DOHH2 (cell line): Measurements from ENCODE around the gene TUBB4B.

Experiments
- H3F3A ChIP-seq: fragments of 200-600 bp; sonication (generic), shearing (Covaris generic); 2 replicates; pipeline ENCODE4 v1.6.0; 2016; ENCODE audit warnings: antibody characterized with exemption, mild to moderate bottlenecking; ENCODE audit not compliant: control insufficient read depth, insufficient read depth
- H3K27ac ChIP-seq: fragments of 200-600 bp; sonication (generic); 2 replicates; pipeline ENCODE4 v1.5.1; 2014; ENCODE audit warnings: low read depth, mild to moderate bottlenecking, low read length, moderate library complexity
- H3K27me3 ChIP-seq: fragments of 200-600 bp; sonication (generic); 2 replicates; pipeline ENCODE4 v1.6.1; 2014; ENCODE audit warnings: mild to moderate bottlenecking, low read length, mixed read lengths; ENCODE audit not compliant: control insufficient read depth
- H3K36me3 ChIP-seq: fragments of 200-600 bp; sonication (generic); 2 replicates; pipeline ENCODE4 v1.6.1; 2014; ENCODE audit warnings: mild to moderate bottlenecking, low read length, moderate library complexity, mixed read lengths; ENCODE audit not compliant: control insufficient read depth
- H3K4me1 ChIP-seq: fragments of 200-600 bp; sonication (generic); 2 replicates; pipeline ENCODE4 v1.6.1; 2014; ENCODE audit warnings: mild to moderate bottlenecking, low read length, mixed read lengths; ENCODE audit not compliant: control insufficient read depth
- H3K4me2 ChIP-seq: fragments of 200-600 bp; sonication (generic); 2 replicates; pipeline ENCODE4 v1.6.0; 2014; ENCODE audit warnings: mild to moderate bottlenecking, low read length, moderate library complexity
- H3K4me3 ChIP-seq: fragments of 200-600 bp; sonication (generic); 2 replicates; pipeline ENCODE4 v1.5.1; 2014; ENCODE audit warnings: mild to moderate bottlenecking, low read length, mixed read lengths
- H3K79me2 ChIP-seq: fragments of 200-600 bp; sonication (generic); 2 replicates; pipeline ENCODE4 v1.6.1; 2014; ENCODE audit warnings: mild to moderate bottlenecking, low read length, mixed read lengths; ENCODE audit not compliant: control insufficient read depth
- H3K9me2 ChIP-seq: fragments of 200-600 bp; sonication (generic); replicated peaks from 2 replicates; pipeline ENCODE4 v1.6.1; 2014; ENCODE audit warnings: mild to moderate bottlenecking, low read length, mixed read lengths; ENCODE audit not compliant: control insufficient read depth
- H3K9me3 ChIP-seq: fragments of 200-600 bp; sonication (generic); 2 replicates; pipeline ENCODE4 v1.6.1; 2014; ENCODE audit warnings: antibody characterized with exemption, low read length, mixed read lengths; ENCODE audit not compliant: control insufficient read depth, insufficient read depth
- H4K20me1 ChIP-seq: fragments of 200-600 bp; sonication (generic); 2 replicates; pipeline ENCODE4 v1.6.0; 2014; ENCODE audit warnings: low read depth, mild to moderate bottlenecking, antibody characterized with exemption, low read length, moderate library complexity; ENCODE audit not compliant: control insufficient read depth, insufficient read depth
- CTCF ChIP-seq: fragments of 200-600 bp; sonication (generic); IDR thresholded peaks from one replicate; pipeline ENCODE4 v1.5.1; 2014; ENCODE audit warnings: antibody characterized with exemption, mild to moderate bottlenecking, low read depth, low read length; ENCODE audit not compliant: poor library complexity, severe bottlenecking
- EZH2phosphoT487 ChIP-seq: fragments of 200-600 bp; sonication (generic); IDR thresholded peaks from 2 replicates; pipeline ENCODE4 v1.6.1; 2017; ENCODE audit warnings: borderline replicate concordance, mild to moderate bottlenecking, antibody characterized with exemption, low read length, moderate library complexity, mixed read lengths

TUBB4B gene

DNA sequence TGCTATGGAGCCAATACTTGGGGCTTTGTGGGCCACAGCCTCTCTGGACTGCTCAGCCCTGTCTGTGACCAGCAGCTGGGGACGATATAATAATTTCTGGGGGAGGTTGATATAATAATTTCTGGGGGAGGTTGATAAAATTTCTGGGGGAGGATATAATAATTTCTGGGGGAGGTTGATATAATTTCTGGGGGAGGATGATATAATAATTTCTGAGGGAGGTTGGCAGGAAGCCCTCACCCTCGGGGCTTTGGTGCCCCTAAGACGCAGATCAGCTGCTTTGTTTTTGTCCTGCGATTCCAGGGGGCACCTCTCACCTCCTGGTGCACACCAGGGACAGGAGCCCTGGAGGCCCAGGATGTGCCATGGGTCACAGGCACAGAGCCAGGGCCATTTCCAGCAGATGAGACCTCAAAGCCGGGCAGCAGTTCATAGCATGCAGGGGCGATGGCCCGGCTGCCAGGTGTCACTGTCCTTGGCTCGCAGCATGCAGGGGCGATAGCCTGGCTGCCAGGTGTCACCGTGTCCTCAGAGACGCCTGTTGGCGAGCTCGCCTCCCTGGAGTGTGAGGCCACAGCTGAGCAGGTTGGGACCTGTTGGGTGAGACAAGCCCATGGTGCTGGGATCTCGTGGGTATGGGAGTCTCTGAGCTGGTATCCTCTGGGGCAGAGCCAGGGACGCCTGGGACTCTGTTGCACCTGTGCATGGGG is 32.7 kb downstream of the TUBB4B start:
- Histone ChIP-seq H3K4me1 (peaks cover 94% of the 10 kb centered on the region), H3F3A (peaks cover 15% of the 10 kb centered on the region), H3K9me2 (no peaks in the 10 kb centered on the region), H3K36me3 (peaks cover 48% of the 10 kb centered on the region), H3K9me3 (no peaks in the 10 kb centered on the region), H3K27me3 (no peaks in the 10 kb centered on the region), H4K20me1 (no peaks in the 10 kb centered on the region), H3K4me2 (peak overlapping the region; percentile 85), H3K79me2 (peaks cover 35% of the 10 kb centered on the region), H3K4me3 (peak overlapping the region; percentile 85), H3K27ac (peak overlapping the region; percentile 85)
- TF ChIP-seq CTCF = no peak
- TF ChIP-seq EZH2phosphoT487 = no peak

GRCh38 chr9:137275203-137275587 is 34.1 kb downstream of the TUBB4B start:
- Histone ChIP-seq H4K20me1 (no peaks in the 10 kb centered on the region), H3K79me2 (peaks cover 33% of the 10 kb centered on the region), H3K4me2 (peak overlapping the region; percentile 85), H3K4me1 (peaks cover 86% of the 10 kb centered on the region), H3K36me3 (peaks cover 49% of the 10 kb centered on the region), H3F3A (peaks cover 5% of the 10 kb centered on the region; the same call in 1 of the 2 replicates), H3K9me3 (no peaks in the 10 kb centered on the region), H3K9me2 (no peaks in the 10 kb centered on the region), H3K27ac (peak overlapping the region; percentile 85), H3K4me3 (peak overlapping the region; percentile 85), H3K27me3 (no peaks in the 10 kb centered on the region)
- no peak for TF ChIP-seq CTCF

- TF ChIP-seq EZH2phosphoT487 (no peak), CTCF (no peak)
- Histone ChIP-seq H3K36me3 (peaks cover 42% of the 10 kb centered on the region), H3K27ac (peak overlapping the region; percentile 85), H3K9me2 (no peaks in the 10 kb centered on the region), H4K20me1 (no peaks in the 10 kb centered on the region), H3K27me3 (no peaks in the 10 kb centered on the region), H3K4me3 (peak overlapping the region; percentile 85), H3F3A (peaks cover 5% of the 10 kb centered on the region; the same call in 1 of the 2 replicates), H3K4me1 (peaks cover 86% of the 10 kb centered on the region), H3K79me2 (peaks cover 27% of the 10 kb centered on the region), H3K4me2 (peak overlapping the region; percentile 85), H3K9me3 (no peaks in the 10 kb centered on the region)
Measured at GRCh38 chr9:137275588-137276472, 34.7 kb downstream of the TUBB4B start.
